Mucosa of descending colon (tissue), 3 donors: Measurements from ENCODE around the gene CDKN2B. TPM values are rescaled to one million over a fixed set of nuclear protein-coding genes. Genes with fewer than 3 reads are reported as not detected.
A peak's percentile ranks its signal among the peaks of the same experiment; 100 is the strongest.
"Not testable (repeated sequence)": the region's sequence is repeated elsewhere in the genome, so short reads cannot be mapped to it uniquely, and the experiment has no call there.

Experiments used
- ATAC-seq: fragments of 200-7000 bp; cut with Tn5 transposase; one replicate; pipeline ENCODE4 v1.9.1; 2020; ENCODE audit warnings: mild to moderate bottlenecking, moderate library complexity
- DNase-seq, 3 donors: peaks; one replicate each; pipeline ENCODE4 v3.0.0-alpha.2; 2020
- H3K36me3 ChIP-seq: fragments of 200-600 bp; one replicate; pipeline ENCODE4 v1.8.0; 2021; ENCODE audit warnings: low read depth, mild to moderate bottlenecking
- H3K4me1 ChIP-seq: fragments of 200-600 bp; one replicate; pipeline ENCODE4 v1.8.0; 2021; ENCODE audit warnings: low read depth, mild to moderate bottlenecking
- H3K4me3 ChIP-seq: fragments of 200-600 bp; one replicate; pipeline ENCODE4 v1.8.0; 2021; ENCODE audit warnings: mild to moderate bottlenecking
- H3K9me3 ChIP-seq: fragments of 200-600 bp; one replicate; pipeline ENCODE4 v1.8.0; 2021; ENCODE audit warnings: mild to moderate bottlenecking
- intact Hi-C, 2 donors: fragments of 100-400 bp; cut with DNase I in 1 of 2; cut with micrococcal nuclease in 1 of 2; formaldehyde crosslinking; loops; one replicate each; pipeline versions ENCODE4 v1.11.0 to v1.11.1; 2022; cut with DNase I, micrococcal nuclease
- long read RNA-seq, 2 donors: library from polyadenylated mRNA; unstranded; transcript quantifications; one replicate each; pipeline ENCODE4 v2.0.0, GENCODE V29; 2019 to 2021
- total RNA-seq, 3 donors: library from RNA; stranded (reverse); fragmentation: NEBNext Ultra II Directional in 2 of 3; extraction: Animal tissue kit (Norgen Biotek cat#: 25700) in 2 of 3; gene quantifications; one replicate each; pipeline versions ENCODE4 v1.2.1 to v1.2.4, GENCODE V29; 2021 to 2023
- TF ChIP-seq, protein P1 (sequence below): fragments of 200-600 bp; IDR thresholded peaks from one replicate; pipeline ENCODE4 v1.8.0; 2022; ENCODE audit warnings: antibody characterized with exemption, mild to moderate bottlenecking
- donor health status: DM: no; HTN: no; CAD: no; lungs with moderate emphysema.
- donor health status: DM: no; HTN: no; CAD: no.
- donor health status: DM: no; HTN: yes; CAD: no.

Gene CDKN2B, protein sequence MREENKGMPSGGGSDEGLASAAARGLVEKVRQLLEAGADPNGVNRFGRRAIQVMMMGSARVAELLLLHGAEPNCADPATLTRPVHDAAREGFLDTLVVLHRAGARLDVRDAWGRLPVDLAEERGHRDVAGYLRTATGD
- 100 to 1,000 TPM in 2 of 3 donors, 10 to 100 TPM in 1; 64.8 to 192 (median 119) TPM for total RNA-seq
- long read RNA-seq, donor 1, transcript CDKN2B-201 (2 exons, 3,911 nt) = major isoform, 46 of 56 reads
- long read RNA-seq, donor 1, partial matches to known transcripts = 0 of 56 reads
- long read RNA-seq, donor 1, other reads (novel, unspliced or antisense) = 8 of 56 reads
- long read RNA-seq, donor 2, transcript CDKN2B-201 (2 exons, 3,911 nt) = major isoform, 33 of 39 reads
- long read RNA-seq, donor 2, partial matches to known transcripts = 0 of 39 reads
- long read RNA-seq, donor 2, other reads (novel, unspliced or antisense) = 3 of 39 reads

DNA sequence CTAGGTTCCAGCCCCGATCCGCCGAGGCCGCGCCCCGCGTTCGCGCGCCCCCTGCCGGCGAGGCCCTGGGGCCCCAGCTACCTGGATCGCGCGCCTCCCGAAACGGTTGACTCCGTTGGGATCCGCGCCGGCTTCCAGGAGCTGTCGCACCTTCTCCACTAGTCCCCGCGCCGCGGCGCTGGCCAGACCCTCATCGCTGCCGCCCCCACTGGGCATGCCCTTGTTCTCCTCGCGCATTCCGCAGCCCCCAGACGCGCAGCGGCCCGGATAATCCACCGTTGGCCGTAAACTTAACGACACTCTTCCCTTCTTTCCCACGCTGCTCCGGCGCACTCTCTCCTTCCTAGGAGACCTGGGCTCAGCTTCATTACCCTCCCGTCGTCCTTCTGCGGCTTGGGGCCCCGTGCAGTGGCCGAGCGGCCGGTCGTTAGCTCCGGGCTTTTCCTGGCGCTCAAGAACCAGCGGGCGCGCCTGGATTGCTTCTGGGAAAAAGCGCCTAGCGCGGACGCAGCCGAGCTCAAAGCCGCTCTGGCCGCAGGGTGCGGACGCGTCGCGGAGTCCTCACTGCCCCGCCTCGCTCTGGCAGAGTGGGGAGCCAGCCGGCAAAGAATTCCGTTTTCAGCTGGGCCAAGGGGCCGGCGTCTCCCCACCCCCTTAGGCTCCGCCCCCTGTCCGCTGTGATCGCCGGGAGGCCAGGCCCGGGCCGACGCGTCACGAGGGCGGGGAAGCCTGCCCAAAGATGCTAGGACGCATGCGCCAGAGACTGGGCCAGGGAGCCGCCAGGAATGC is at the start of gene CDKN2B:
Gene CDKN2B (minus strand): TSS at position 589 of the 789 bp plus-strand sequence. CDS start 352 bp downstream, at position 237.
- H3K4me1 ChIP-seq = no peaks in the 10 kb centered on the region
- H3K9me3 ChIP-seq = no peaks in the 10 kb centered on the region
- TF ChIP-seq, protein P1, sequence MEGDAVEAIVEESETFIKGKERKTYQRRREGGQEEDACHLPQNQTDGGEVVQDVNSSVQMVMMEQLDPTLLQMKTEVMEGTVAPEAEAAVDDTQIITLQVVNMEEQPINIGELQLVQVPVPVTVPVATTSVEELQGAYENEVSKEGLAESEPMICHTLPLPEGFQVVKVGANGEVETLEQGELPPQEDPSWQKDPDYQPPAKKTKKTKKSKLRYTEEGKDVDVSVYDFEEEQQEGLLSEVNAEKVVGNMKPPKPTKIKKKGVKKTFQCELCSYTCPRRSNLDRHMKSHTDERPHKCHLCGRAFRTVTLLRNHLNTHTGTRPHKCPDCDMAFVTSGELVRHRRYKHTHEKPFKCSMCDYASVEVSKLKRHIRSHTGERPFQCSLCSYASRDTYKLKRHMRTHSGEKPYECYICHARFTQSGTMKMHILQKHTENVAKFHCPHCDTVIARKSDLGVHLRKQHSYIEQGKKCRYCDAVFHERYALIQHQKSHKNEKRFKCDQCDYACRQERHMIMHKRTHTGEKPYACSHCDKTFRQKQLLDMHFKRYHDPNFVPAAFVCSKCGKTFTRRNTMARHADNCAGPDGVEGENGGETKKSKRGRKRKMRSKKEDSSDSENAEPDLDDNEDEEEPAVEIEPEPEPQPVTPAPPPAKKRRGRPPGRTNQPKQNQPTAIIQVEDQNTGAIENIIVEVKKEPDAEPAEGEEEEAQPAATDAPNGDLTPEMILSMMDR = peak; percentile 92
- DNase-seq (peak; percentile 96 to 99 (median 97)), ATAC-seq (peak; percentile 97)
- intact Hi-C loops = no loop called here
- no peaks in the 10 kb centered on the region for H3K36me3 ChIP-seq
- peak within 1 kb of the TSS; percentile 57 for H3K4me3 ChIP-seq

DNA sequence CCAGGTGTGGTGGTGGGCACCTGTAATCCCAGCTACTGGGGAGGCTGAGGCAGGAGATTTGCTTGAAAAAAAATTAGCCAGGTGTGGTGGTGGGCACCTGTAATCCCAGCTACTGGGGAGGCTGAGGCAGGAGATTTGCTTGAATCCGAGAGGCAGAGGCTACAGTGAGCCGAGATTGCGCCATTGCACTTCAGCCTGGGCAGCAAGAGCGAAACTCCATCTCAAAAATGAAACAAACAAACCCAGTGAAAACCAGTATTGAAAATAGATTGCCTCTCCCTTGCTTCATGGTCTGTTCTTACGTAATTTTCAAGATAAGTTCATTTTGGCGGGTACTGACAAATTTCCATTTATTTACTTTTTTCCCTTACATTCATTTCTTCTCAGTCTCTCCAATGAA is 48.9 kb upstream of the CDKN2B start:
- DNase-seq, H3K4me1 ChIP-seq, H3K9me3 ChIP-seq, ATAC-seq, intact Hi-C loops, H3K36me3 ChIP-seq, H3K4me3 ChIP-seq: not testable (repeated sequence)

DNA sequence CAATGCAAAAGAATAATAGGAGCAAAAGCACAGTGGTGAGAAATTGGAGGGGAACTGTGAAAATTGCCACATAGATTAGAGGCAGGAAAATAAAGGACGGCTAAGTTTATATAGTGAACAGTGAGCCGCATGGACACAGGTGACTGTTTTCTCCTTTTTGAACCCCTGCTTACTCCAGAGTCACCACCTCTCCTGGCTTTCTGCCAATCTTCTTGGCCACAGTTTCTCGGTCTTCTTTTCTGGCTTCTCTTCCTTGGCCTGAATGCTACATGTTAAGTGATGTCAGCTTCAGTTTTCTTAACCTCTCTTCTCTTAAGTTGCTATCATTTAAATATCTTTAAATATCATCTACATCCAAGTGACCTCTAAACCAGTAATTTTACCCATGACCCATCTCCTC is 47.3 kb upstream of the CDKN2B start:
- Histone ChIP-seq H3K4me3 (no peak overlapping the region), H3K4me1 (no peaks in the 10 kb centered on the region), H3K36me3 (no peaks in the 10 kb centered on the region), H3K9me3 (no peaks in the 10 kb centered on the region)
- DNase-seq (no peak), ATAC-seq (no peak)
- intact Hi-C loops = no loop called here
- TF ChIP-seq, protein P1 = no peak

DNA sequence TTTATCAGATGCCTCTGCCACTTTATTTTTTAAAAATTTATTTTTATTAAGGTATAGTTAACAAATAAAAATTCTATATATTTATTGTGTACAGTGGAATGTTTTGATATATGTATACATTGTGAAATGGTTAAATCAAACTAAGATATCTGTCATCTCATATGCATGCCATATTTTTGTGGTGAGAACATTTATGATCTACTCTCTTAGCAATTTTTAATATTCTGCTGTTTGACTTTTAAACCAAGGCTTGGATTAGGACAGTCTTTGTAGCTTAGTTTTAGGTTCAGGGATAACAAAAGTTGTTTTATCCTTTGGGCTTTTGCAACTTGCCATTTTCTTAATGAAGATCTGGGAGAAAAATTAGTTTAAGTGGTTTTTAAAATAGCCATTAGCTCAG is 46.0 kb upstream of the CDKN2B start:
- no peaks in the 10 kb centered on the region for H3K36me3 ChIP-seq
- no peak overlapping the region for H3K4me3 ChIP-seq
- no peaks in the 10 kb centered on the region for H3K4me1 ChIP-seq
- DNase-seq = no peak
- intact Hi-C loops = no loop called here
- TF ChIP-seq, protein P1 = no peak
- no peak for ATAC-seq
- no peaks in the 10 kb centered on the region for H3K9me3 ChIP-seq

DNA sequence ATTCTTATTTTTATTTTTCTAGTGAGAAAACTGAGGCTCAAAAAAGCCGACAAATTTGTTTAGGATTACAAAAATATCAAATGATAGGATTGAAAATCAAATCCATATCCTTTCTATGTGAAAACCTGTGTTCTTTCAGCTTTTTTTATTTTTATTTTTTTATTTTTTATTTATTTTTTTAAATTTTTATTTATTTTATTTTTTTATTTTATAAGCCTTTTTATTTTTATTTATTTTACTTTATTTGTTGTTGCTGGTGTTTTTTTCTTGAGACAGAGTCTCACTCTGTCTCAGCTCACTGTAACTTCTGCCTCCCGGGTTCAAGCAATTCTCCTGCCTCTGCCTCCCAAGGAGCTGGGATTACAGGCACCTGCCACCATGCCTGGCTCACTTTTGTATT is 45.4 kb upstream of the CDKN2B start:
- no peak for DNase-seq
- intact Hi-C loops = no loop called here
- ATAC-seq = no peak
- Histone ChIP-seq H3K4me1 (no peaks in the 10 kb centered on the region), H3K4me3 (no peak overlapping the region), H3K9me3 (no peaks in the 10 kb centered on the region), H3K36me3 (no peaks in the 10 kb centered on the region)
- TF ChIP-seq, protein P1 = no peak

DNA sequence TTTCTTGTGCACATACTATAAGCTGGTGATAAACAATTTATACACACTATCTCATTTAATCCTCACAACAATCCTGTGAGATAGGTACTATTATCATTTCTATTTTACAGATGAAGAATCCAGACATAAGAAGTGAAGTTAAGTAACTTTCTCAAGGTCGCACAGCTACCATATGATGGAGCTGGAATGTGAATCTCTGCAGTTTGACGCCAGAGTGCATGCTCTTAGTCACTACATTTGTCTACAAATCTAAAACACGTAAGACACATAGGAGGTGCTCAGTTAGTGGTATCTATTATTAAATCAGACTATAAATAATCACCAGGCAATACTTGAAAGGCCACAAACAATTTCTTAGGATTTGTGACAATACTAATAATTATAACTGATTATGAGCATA is 45.0 kb upstream of the CDKN2B start:
- intact Hi-C loops = no loop called here
- no peaks in the 10 kb centered on the region for H3K4me1 ChIP-seq
- ATAC-seq = no peak
- no peak overlapping the region for H3K4me3 ChIP-seq
- no peaks in the 10 kb centered on the region for H3K9me3 ChIP-seq
- TF ChIP-seq, protein P1 = no peak
- H3K36me3 ChIP-seq = no peaks in the 10 kb centered on the region
- DNase-seq = no peak
